ENCODE data around the gene TNP2.

The TNP2 gene

GRCh38 chr16:11263737-11264136 lies 5.4 kb downstream of the TNP2 start:
- no peaks in the 10 kb centered on the region for H4K20me1 ChIP-seq (ENCODE audit: insufficient read depth)
- H3K27me3 ChIP-seq (ENCODE audit: insufficient read depth, low read depth), result peaks cover 2% of the 10 kb centered on the region; the same call in 1 of the 2 replicates
- H3K36me3 ChIP-seq (ENCODE audit: insufficient read depth), result no peaks in the 10 kb centered on the region
- no peaks in the 10 kb centered on the region for H3K79me2 ChIP-seq (ENCODE audit: insufficient read depth, low read depth)
- no peak overlapping the region for H2AFZ ChIP-seq (ENCODE audit: low read depth)
- H3K4me2 ChIP-seq, result no peak overlapping the region
- no peak overlapping the region for H3K27ac ChIP-seq
- no peak for TF ChIP-seq CTCF (conservative IDR thresholded peaks at IDR 0.05; ENCODE audit: low read depth, low read length)
- no peak overlapping the region for H3K9ac ChIP-seq
- H3K4me3 ChIP-seq (IDR thresholded peaks at IDR 0.05; ENCODE audit: insufficient read depth, low read depth, low read length), result no peak overlapping the region
- H3K4me1 ChIP-seq (ENCODE audit: low read depth, poor library complexity, severe bottlenecking), result peaks cover 9% of the 10 kb centered on the region

- TF ChIP-seq CTCF (conservative IDR thresholded peaks at IDR 0.05; ENCODE audit: low read depth, low read length), result no peak
Measured at GRCh38 chr16:11262915-11263314, 6.2 kb downstream of the TNP2 start.

GRCh38 chr16:11260596-11260966 lies 8.5 kb downstream of the TNP2 start:
- no peak overlapping the region for H3K9ac ChIP-seq
- H3K4me1 ChIP-seq (ENCODE audit: low read depth, poor library complexity, severe bottlenecking), result peaks cover 29% of the 10 kb centered on the region
- H3K79me2 ChIP-seq (ENCODE audit: insufficient read depth, low read depth), result no peaks in the 10 kb centered on the region
- H3K36me3 ChIP-seq (ENCODE audit: insufficient read depth), result no peaks in the 10 kb centered on the region
- TF ChIP-seq CTCF (conservative IDR thresholded peaks at IDR 0.05; ENCODE audit: low read depth, low read length), result no peak
- H3K4me3 ChIP-seq (IDR thresholded peaks at IDR 0.05; ENCODE audit: insufficient read depth, low read depth, low read length), result no peak overlapping the region
- no peak overlapping the region for H3K27ac ChIP-seq
- H3K4me2 ChIP-seq, result no peak overlapping the region
- no peaks in the 10 kb centered on the region for H4K20me1 ChIP-seq (ENCODE audit: insufficient read depth)
- H2AFZ ChIP-seq (ENCODE audit: low read depth), result no peak overlapping the region
- peaks cover 2% of the 10 kb centered on the region; the same call in 1 of the 2 replicates for H3K27me3 ChIP-seq (ENCODE audit: insufficient read depth, low read depth)

More at GRCh38 chr16:11262915-11263314, 6.2 kb downstream of the TNP2 start:
- Histone ChIP-seq H3K27ac (no peak overlapping the region), H3K27me3 (ENCODE audit: insufficient read depth, low read depth) (peaks cover 2% of the 10 kb centered on the region; the same call in 1 of the 2 replicates), H2AFZ (ENCODE audit: low read depth) (no peak overlapping the region), H3K4me2 (no peak overlapping the region), H3K36me3 (ENCODE audit: insufficient read depth) (no peaks in the 10 kb centered on the region), H3K4me3 (IDR thresholded peaks at IDR 0.05; ENCODE audit: insufficient read depth, low read depth, low read length) (no peak overlapping the region), H3K4me1 (ENCODE audit: low read depth, poor library complexity, severe bottlenecking) (peaks cover 17% of the 10 kb centered on the region), H3K9ac (no peak overlapping the region), H3K79me2 (ENCODE audit: insufficient read depth, low read depth) (no peaks in the 10 kb centered on the region), H4K20me1 (ENCODE audit: insufficient read depth) (no peaks in the 10 kb centered on the region)

- no peak for TF ChIP-seq CTCF (conservative IDR thresholded peaks at IDR 0.05; ENCODE audit: low read depth, low read length)
Measured at GRCh38 chr16:11259655-11260595, 9.2 kb downstream of the TNP2 start.

More at GRCh38 chr16:11259655-11260595, 9.2 kb downstream of the TNP2 start:
- Histone ChIP-seq H3K9ac (no peak overlapping the region), H3K79me2 (ENCODE audit: insufficient read depth, low read depth) (no peaks in the 10 kb centered on the region), H3K27me3 (ENCODE audit: insufficient read depth, low read depth) (peaks cover 2% of the 10 kb centered on the region; the same call in 1 of the 2 replicates), H3K36me3 (ENCODE audit: insufficient read depth) (no peaks in the 10 kb centered on the region), H3K4me3 (IDR thresholded peaks at IDR 0.05; ENCODE audit: insufficient read depth, low read depth, low read length) (no peak overlapping the region), H4K20me1 (ENCODE audit: insufficient read depth) (no peaks in the 10 kb centered on the region), H3K27ac (no peak overlapping the region), H3K4me1 (ENCODE audit: low read depth, poor library complexity, severe bottlenecking) (peaks cover 29% of the 10 kb centered on the region), H2AFZ (ENCODE audit: low read depth) (no peak overlapping the region), H3K4me2 (no peak overlapping the region)

All from KMS-11 (cell line).